Keratinocyte (primary cell): Measurements from ENCODE around the gene HENMT1. TPM values are rescaled to one million over a fixed set of nuclear protein-coding genes. Genes with fewer than 3 reads are reported as not detected.

Experiments
- DNase-seq: peaks from one replicate; pipeline ENCODE4 v3.0.0-alpha.2; 2011; ENCODE audit warnings: low read depth, missing footprints, low spot score
- FAIRE-seq: peaks from 2 replicates; lab custom pipeline; 2011; peaks lifted over from hg19 to GRCh38; lab: Jason Lieb, UNC
- H2AFZ ChIP-seq: 2 replicates; pipeline ENCODE4 v1.6.0; 2012; ENCODE audit warnings: low read length, control low read depth, inconsistent platforms; ENCODE audit not compliant: control insufficient read depth
- H3K27ac ChIP-seq: 2 replicates; pipeline ENCODE4 v1.5.1; 2011; ENCODE audit warnings: low read length; ENCODE audit not compliant: control insufficient read depth, insufficient read depth
- H3K27me3 ChIP-seq: 3 replicates; pipeline ENCODE4 v1.6.0; 2011; ENCODE audit warnings: low read length; ENCODE audit not compliant: control insufficient read depth, insufficient read depth; ENCODE audit errors: extremely low read depth
- H3K36me3 ChIP-seq, 2 experiments: 2 replicates in 1 of 2; 3 replicates in 1 of 2; pipeline ENCODE4 v1.5.1; 2011; ENCODE audit warnings: low read length in 2 of 2, mild to moderate bottlenecking in 1 of 2; ENCODE audit not compliant: control insufficient read depth in 2 of 2, insufficient read depth in 2 of 2; ENCODE audit errors: extremely low read depth in 1 of 2
- H3K4me1 ChIP-seq: 3 replicates; pipeline ENCODE4 v1.5.1; 2011; ENCODE audit warnings: low read length; ENCODE audit not compliant: control insufficient read depth, insufficient read depth; ENCODE audit errors: extremely low read depth
- H3K4me2 ChIP-seq: 3 replicates; pipeline ENCODE4 v1.6.0; 2011; ENCODE audit warnings: low read depth, low read length; ENCODE audit not compliant: control insufficient read depth, insufficient read depth; ENCODE audit errors: extremely low read depth
- H3K4me3 ChIP-seq, 3 experiments: fragments of 200-600 bp in 1 of 3; sonication (generic) in 1 of 3; 2 replicates in 2 of 3; 3 replicates in 1 of 3; pipeline ENCODE4 v1.5.1; 2011 to 2016; ENCODE audit warnings: low read length in 3 of 3, mild to moderate bottlenecking in 3 of 3, control low read depth in 2 of 3, inconsistent platforms in 1 of 3, low read depth in 1 of 3, mixed read lengths in 1 of 3, mixed run types in 1 of 3, moderate library complexity in 1 of 3; ENCODE audit not compliant: control insufficient read depth in 2 of 3, insufficient read depth in 2 of 3; ENCODE audit errors: extremely low read depth in 1 of 3
- H3K79me2 ChIP-seq: 2 replicates; pipeline ENCODE4 v1.6.0; 2012; ENCODE audit warnings: low read length; ENCODE audit not compliant: control insufficient read depth, insufficient read depth
- H3K9ac ChIP-seq: 3 replicates; pipeline ENCODE4 v1.6.0; 2011; ENCODE audit warnings: low read length; ENCODE audit not compliant: control insufficient read depth, insufficient read depth; ENCODE audit errors: extremely low read depth
- H3K9me1 ChIP-seq: 3 replicates; pipeline ENCODE4 v1.6.0; 2011; ENCODE audit warnings: low read length; ENCODE audit not compliant: control insufficient read depth, insufficient read depth; ENCODE audit errors: extremely low read depth
- H3K9me3 ChIP-seq: 2 replicates; pipeline ENCODE4 v1.5.1; 2012; ENCODE audit warnings: low read depth, low read length; ENCODE audit not compliant: control insufficient read depth
- H4K20me1 ChIP-seq: 3 replicates; pipeline ENCODE4 v1.6.0; 2011; ENCODE audit warnings: low read length; ENCODE audit not compliant: control insufficient read depth, insufficient read depth; ENCODE audit errors: extremely low read depth
- CTCF ChIP-seq, 3 experiments: IDR thresholded peaks in 1 of 3; conservative IDR thresholded peaks in 1 of 3; optimal IDR thresholded peaks in 1 of 3; 2 replicates in 2 of 3; 3 replicates in 1 of 3; pipeline versions ENCODE3 to v1.5.1; 2011; ENCODE audit warnings: low read length in 3 of 3, mild to moderate bottlenecking in 3 of 3, moderate library complexity in 2 of 3, control low read depth in 1 of 3, inconsistent platforms in 1 of 3; ENCODE audit not compliant: insufficient read depth in 2 of 3; ENCODE audit errors: extremely low read depth in 1 of 3
- EZH2 ChIP-seq: IDR thresholded peaks from one replicate; pipeline ENCODE4 v1.6.1; 2012; ENCODE audit warnings: inconsistent platforms, mild to moderate bottlenecking, low read length, moderate library complexity
- dilution Hi-C: fragments of 300-500 bp; cut with MboI; formaldehyde crosslinking; loops from one replicate; pipeline ENCODE4 v1.7.0; 2020; ENCODE audit warnings: low sequenced_read_pairs; ENCODE audit not compliant: extremely low pct_ligation_motif_present
- polyA plus RNA-seq, 5 experiments: library from polyadenylated mRNA; depleted of rRNA in 3 of 5; stranded (reverse) in 3 of 5; stranded (forward) in 1 of 5; unstranded in 1 of 5; fragments of >200 nt; gene quantifications; 1 replicate in 1 of 5; 2 replicates in 3 of 5; 3 replicates in 1 of 5; pipeline versions ENCODE4 v1.2.1 to v1.2.3, GENCODE V29; 2011 to 2012; ENCODE audit warnings: missing spikeins in 2 of 5, low read depth in 1 of 5, low replicate concordance in 1 of 5

The HENMT1 gene
- polyA plus RNA-seq, 1 donor (not counting 4 experiments of a cell fraction or from before 2014, with no cell fraction given): 1.7 TPM

GRCh38 chr1:108610073-108610472 lies 50.8 kb downstream of the HENMT1 start:
- no peak overlapping the region for H3K4me3 ChIP-seq
- no peak overlapping the region for H2AFZ ChIP-seq
- no peaks in the 10 kb centered on the region for H3K36me3 ChIP-seq
- H3K27me3 ChIP-seq: no peaks in the 10 kb centered on the region
- no peaks in the 10 kb centered on the region for H3K79me2 ChIP-seq
- no peaks in the 10 kb centered on the region for H3K9me1 ChIP-seq
- H4K20me1 ChIP-seq: no peaks in the 10 kb centered on the region
- no peak overlapping the region for H3K27ac ChIP-seq
- no peaks in the 10 kb centered on the region for H3K9me3 ChIP-seq
- TF ChIP-seq EZH2 (no peak), CTCF (optimal IDR thresholded peaks at IDR 0.05 in 1 of 3, IDR thresholded peaks at IDR 0.05 in 1 of 3, conservative IDR thresholded peaks at IDR 0.05 in 1 of 3; ENCODE audit: extremely low read depth in 1 of 3, insufficient read depth in 2 of 3, low read length in 3 of 3) (no peak)
- no peak overlapping the region for H3K9ac ChIP-seq
- H3K4me2 ChIP-seq: no peak overlapping the region
- dilution Hi-C loops: no loop called here
- no peaks in the 10 kb centered on the region for H3K4me1 ChIP-seq
- no peak for FAIRE-seq
- DNase-seq: no peak

GRCh38 chr1:108609483-108610049 lies 51.3 kb downstream of the HENMT1 start:
- H3K9ac ChIP-seq: no peak overlapping the region
- no peaks in the 10 kb centered on the region for H4K20me1 ChIP-seq
- no peak overlapping the region for H2AFZ ChIP-seq
- no peak overlapping the region for H3K4me3 ChIP-seq
- no peaks in the 10 kb centered on the region for H3K9me3 ChIP-seq
- H3K9me1 ChIP-seq: no peaks in the 10 kb centered on the region
- H3K79me2 ChIP-seq: no peaks in the 10 kb centered on the region
- H3K36me3 ChIP-seq: no peaks in the 10 kb centered on the region
- DNase-seq: no peak
- H3K27me3 ChIP-seq: no peaks in the 10 kb centered on the region
- FAIRE-seq: no peak
- H3K27ac ChIP-seq: no peak overlapping the region
- dilution Hi-C loops: no loop called here
- no peak for TF ChIP-seq EZH2
- no peak for TF ChIP-seq CTCF (optimal IDR thresholded peaks at IDR 0.05 in 1 of 3, IDR thresholded peaks at IDR 0.05 in 1 of 3, conservative IDR thresholded peaks at IDR 0.05 in 1 of 3; ENCODE audit: extremely low read depth in 1 of 3, insufficient read depth in 2 of 3, low read length in 3 of 3)
- no peaks in the 10 kb centered on the region for H3K4me1 ChIP-seq
- H3K4me2 ChIP-seq: no peak overlapping the region
